Sigmoid colon (tissue), 7 donors: ENCODE data around the gene PAQR6. TPM values are rescaled to one million over a fixed set of nuclear protein-coding genes. Genes with fewer than 3 reads are reported as not detected.

Experiments
- DNase-seq: peaks from one replicate; pipeline ENCODE4 v3.0.0-alpha.2; 2019
- H3K27ac ChIP-seq, 4 donors: fragments of 200-600 bp; sonication (generic); one replicate each; pipeline ENCODE4 v1.5.1; 2016 to 2019; ENCODE audit warnings: mild to moderate bottlenecking in 1 of 4
- H3K27me3 ChIP-seq, 3 donors: fragments of 200-600 bp; sonication (generic); one replicate each; pipeline ENCODE4 v1.5.1; 2019; ENCODE audit warnings: mild to moderate bottlenecking in 1 of 3
- H3K36me3 ChIP-seq, 4 donors: fragments of 200-600 bp; sonication (generic); one replicate each; pipeline ENCODE4 v1.5.1; 2016 to 2019
- H3K4me1 ChIP-seq, 4 donors: fragments of 200-600 bp; sonication (generic); one replicate each; pipeline ENCODE4 v1.5.1; 2017 to 2019
- H3K4me3 ChIP-seq, 4 donors: fragments of 200-600 bp; sonication (generic); one replicate each; pipeline ENCODE4 v1.5.1; 2017 to 2019; ENCODE audit warnings: mild to moderate bottlenecking in 2 of 4, moderate library complexity in 1 of 4
- H3K9me3 ChIP-seq, 4 donors: fragments of 200-600 bp in 3 of 4; sonication (generic) in 3 of 4; one replicate each; pipeline versions ENCODE4 v1.5.1 to v1.6.1; 2013 to 2019
- EP300 ChIP-seq, 4 donors: sonication (generic); formaldehyde crosslinking; IDR thresholded peaks; one replicate each; pipeline ENCODE4 v1.6.1; 2017; ENCODE audit warnings: antibody characterized with exemption in 4 of 4
- POLR2A ChIP-seq, 2 donors: fragments of 450-650 bp; IDR thresholded peaks; one replicate each; pipeline ENCODE4 v1.6.1; 2016; ENCODE audit warnings: antibody characterized with exemption in 2 of 2, mild to moderate bottlenecking in 2 of 2, moderate library complexity in 2 of 2
- POLR2AphosphoS5 ChIP-seq, 4 donors: sonication (generic); formaldehyde crosslinking; IDR thresholded peaks; one replicate each; pipeline ENCODE4 v1.6.1; 2017; ENCODE audit warnings: antibody characterized with exemption in 4 of 4
- WGBS, 2 donors: extraction: QIAGEN DNeasy Blood & Tissue Kit; methylation state at CpG; one replicate each; pipeline ENCODE4 v1.1.7; 2013; 5-methylcytosine and 5-hydroxymethylcytosine counted together
- intact Hi-C: fragments of 100-400 bp; cut with DNase I; formaldehyde crosslinking; loops from one replicate; pipeline ENCODE4 v1.15.1; 2023
- polyA plus RNA-seq, 3 donors: library from polyadenylated mRNA; stranded (reverse); fragments of 200-250 nt; gene quantifications; one replicate each; pipeline ENCODE4 v1.2.3, GENCODE V29; 2013
- total RNA-seq, 4 donors: library from RNA; depleted of rRNA; stranded (reverse); fragments of >200 nt; gene quantifications; one replicate each; pipeline ENCODE4 v1.1.0, GENCODE V29; 2016
- TF ChIP-seq, protein P1 (sequence below), 4 experiments: fragments of 450-650 bp in 3 of 4; fragments of 200-600 bp in 1 of 4; IDR thresholded peaks; one replicate each; pipeline ENCODE4 v1.5.1; 2016 to 2019; ENCODE audit warnings: antibody characterized with exemption in 4 of 4, mild to moderate bottlenecking in 3 of 4, moderate library complexity in 2 of 4
- donor health status: healthy with polysubstance abuse.
- donor health status: Bipolar disorder and iron deficiency.
- donor health status: healthy.

The PAQR6 gene
- total and polyA plus RNA-seq, 7 donors: 0.69 to 7.7 (median 3.4) TPM

DNA sequence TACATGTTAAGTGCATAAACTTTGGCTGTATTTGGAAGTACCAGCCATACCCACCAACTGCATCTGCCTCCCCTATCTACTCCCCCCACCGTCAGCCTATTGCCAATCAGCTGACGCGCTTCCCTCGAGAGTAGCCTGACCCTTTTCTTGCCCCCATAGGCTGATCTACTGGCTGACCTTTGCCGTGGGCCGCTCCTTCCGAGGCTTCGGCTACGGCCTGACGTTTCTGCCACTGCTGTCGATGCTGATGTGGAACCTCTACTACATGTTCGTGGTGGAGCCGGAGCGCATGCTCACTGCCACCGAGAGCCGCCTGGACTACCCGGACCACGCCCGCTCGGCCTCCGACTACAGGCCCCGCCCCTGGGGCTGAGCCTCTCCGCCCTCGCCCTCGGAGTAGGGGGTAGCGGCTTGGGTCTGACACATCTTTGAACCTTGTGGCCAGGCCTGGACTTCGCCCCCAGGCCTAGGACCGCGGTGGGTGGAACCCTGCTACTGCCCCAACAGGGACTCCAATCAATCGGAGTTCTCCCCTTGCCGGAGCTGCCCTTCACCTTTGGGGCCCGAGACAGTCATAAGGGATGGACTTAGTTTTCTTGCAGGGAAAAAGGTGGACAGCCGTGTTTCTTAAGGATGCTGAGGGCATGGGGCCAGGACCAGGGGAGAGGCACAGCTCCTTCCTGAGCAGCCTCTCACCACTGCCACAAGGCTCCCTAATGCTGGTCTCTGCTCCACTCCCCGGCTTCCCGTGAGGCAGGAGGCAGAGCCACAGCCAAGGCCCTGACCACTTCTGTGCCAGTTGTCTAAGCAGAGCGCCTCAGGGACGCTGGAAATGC lies 43.6 kb upstream of the PAQR6 start:
- DNase-seq: peak; percentile 95
- peak overlapping the region; percentile 83 to 87 (median 86) for H3K27ac ChIP-seq
- peaks cover 0 to 9% (median 0%) of the 10 kb centered on the region in 4 donors for H3K36me3 ChIP-seq
- H3K27me3 ChIP-seq: no peaks in the 10 kb centered on the region
- intact Hi-C loops: no loop called here
- H3K4me3 ChIP-seq: peak overlapping the region; percentile 36 to 56 (median 55)
- TF ChIP-seq POLR2A (IDR thresholded peaks at IDR 0.05) (peak in 1 of 2 donors; percentile 20), POLR2AphosphoS5 (IDR thresholded peaks at IDR 0.05) (peak; percentile 45 to 67 (median 62))
- TF ChIP-seq, protein P1, sequence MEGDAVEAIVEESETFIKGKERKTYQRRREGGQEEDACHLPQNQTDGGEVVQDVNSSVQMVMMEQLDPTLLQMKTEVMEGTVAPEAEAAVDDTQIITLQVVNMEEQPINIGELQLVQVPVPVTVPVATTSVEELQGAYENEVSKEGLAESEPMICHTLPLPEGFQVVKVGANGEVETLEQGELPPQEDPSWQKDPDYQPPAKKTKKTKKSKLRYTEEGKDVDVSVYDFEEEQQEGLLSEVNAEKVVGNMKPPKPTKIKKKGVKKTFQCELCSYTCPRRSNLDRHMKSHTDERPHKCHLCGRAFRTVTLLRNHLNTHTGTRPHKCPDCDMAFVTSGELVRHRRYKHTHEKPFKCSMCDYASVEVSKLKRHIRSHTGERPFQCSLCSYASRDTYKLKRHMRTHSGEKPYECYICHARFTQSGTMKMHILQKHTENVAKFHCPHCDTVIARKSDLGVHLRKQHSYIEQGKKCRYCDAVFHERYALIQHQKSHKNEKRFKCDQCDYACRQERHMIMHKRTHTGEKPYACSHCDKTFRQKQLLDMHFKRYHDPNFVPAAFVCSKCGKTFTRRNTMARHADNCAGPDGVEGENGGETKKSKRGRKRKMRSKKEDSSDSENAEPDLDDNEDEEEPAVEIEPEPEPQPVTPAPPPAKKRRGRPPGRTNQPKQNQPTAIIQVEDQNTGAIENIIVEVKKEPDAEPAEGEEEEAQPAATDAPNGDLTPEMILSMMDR (IDR thresholded peaks at IDR 0.05): no peak
- H3K9me3 ChIP-seq: no peaks in the 10 kb centered on the region
- WGBS, 2 donors: 13 to 34% methylated on average over 37 of the region's 37 CpGs
- H3K4me1 ChIP-seq: peaks cover 0 to 46% (median 35%) of the 10 kb centered on the region in 4 donors

DNA sequence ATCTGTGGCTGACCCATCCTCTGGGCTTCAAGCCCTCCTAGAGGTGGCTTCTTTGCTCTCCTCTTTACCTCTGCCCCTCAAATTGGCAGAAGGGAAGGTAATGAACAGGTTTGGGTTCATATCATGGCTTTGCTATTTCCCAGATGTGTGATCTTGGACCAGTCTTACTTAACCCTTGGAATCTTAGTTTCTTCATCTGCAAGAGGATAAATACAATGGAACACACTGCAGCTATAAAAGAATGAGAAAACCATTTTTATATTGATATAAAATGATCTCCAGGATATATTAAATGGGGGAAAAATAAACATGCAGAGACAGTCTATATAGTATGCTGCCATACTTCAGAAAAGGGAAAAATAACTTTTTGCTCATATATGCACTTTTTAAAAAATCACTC lies 42.0 kb upstream of the PAQR6 start:
- no peak for DNase-seq
- H3K27ac ChIP-seq: no peak overlapping the region
- no peaks in the 10 kb centered on the region for H3K9me3 ChIP-seq
- peaks cover 0 to 35% (median 26%) of the 10 kb centered on the region in 4 donors for H3K4me1 ChIP-seq
- intact Hi-C loops: no loop called here
- H3K27me3 ChIP-seq: no peaks in the 10 kb centered on the region
- H3K36me3 ChIP-seq: peaks cover 0 to 9% (median 0%) of the 10 kb centered on the region in 4 donors
- TF ChIP-seq POLR2AphosphoS5 (IDR thresholded peaks at IDR 0.05): no peak
- TF ChIP-seq EP300 (IDR thresholded peaks at IDR 0.05): no peak
- TF ChIP-seq, protein P1 (IDR thresholded peaks at IDR 0.05): no peak
- no peak for TF ChIP-seq POLR2A (IDR thresholded peaks at IDR 0.05)
- H3K4me3 ChIP-seq: no peak overlapping the region

DNA sequence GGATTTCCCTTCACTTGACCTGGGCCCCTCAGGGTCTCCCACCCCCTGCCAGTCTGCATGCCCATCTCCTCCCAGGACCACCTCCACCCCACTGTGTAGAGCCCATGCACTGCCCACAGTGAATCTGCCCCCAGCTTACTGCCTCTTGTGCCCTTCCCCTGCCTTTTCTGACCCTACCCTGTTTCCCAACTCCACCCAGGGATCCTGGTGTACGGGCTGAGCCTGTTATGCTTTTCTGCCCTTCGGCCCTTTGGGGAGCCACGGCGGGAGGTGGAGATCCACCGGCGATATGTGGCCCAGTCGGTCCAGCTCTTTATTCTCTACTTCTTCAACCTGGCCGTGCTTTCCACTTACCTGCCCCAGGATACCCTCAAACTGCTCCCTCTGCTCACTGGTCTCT lies 38.2 kb upstream of the PAQR6 start:
- intact Hi-C loops: no loop called here
- DNase-seq: no peak

DNA sequence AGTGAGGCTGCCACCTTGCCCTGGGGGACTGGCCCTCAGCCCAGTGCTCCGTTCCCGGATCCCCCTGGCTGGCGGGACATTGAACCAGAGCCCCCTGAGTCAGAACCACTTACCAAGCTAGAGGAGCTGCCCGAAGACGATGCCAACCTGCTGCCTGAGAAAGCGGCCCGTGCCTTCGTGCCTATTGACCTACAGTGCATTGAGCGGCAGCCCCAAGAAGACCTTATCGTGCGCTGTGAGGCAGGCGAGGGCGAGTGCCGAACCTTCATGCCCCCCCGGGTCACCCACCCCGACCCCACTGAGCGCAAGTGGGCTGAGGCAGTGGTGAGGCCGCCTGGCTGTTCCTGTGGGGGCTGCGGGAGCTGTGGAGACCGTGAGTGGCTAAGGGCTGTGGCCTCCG lies 37.6 kb upstream of the PAQR6 start:
- 91 to 97% methylated on average over 21 of the region's 21 CpGs for WGBS, 2 donors
- no peak for TF ChIP-seq POLR2AphosphoS5 (IDR thresholded peaks at IDR 0.05)
- TF ChIP-seq, protein P1 (IDR thresholded peaks at IDR 0.05): no peak
- TF ChIP-seq EP300 (IDR thresholded peaks at IDR 0.05): no peak
- TF ChIP-seq POLR2A (IDR thresholded peaks at IDR 0.05): no peak
- DNase-seq: no peak
- intact Hi-C loops: no loop called here
- H3K27me3 ChIP-seq: no peaks in the 10 kb centered on the region
- H3K36me3 ChIP-seq: peaks cover 0 to 9% (median 0%) of the 10 kb centered on the region in 4 donors
- H3K9me3 ChIP-seq: no peaks in the 10 kb centered on the region
- H3K4me3 ChIP-seq: no peak overlapping the region
- peaks cover 0 to 36% (median 28%) of the 10 kb centered on the region in 4 donors for H3K4me1 ChIP-seq
- no peak overlapping the region for H3K27ac ChIP-seq

More for the DNA sequence above, 38.2 kb upstream of the PAQR6 start:
- no peak overlapping the region for H3K27ac ChIP-seq
- H3K36me3 ChIP-seq: peaks cover 0 to 9% (median 0%) of the 10 kb centered on the region in 4 donors
- TF ChIP-seq EP300 (IDR thresholded peaks at IDR 0.05): no peak
- no peak for TF ChIP-seq POLR2A (IDR thresholded peaks at IDR 0.05)
- no peak for TF ChIP-seq POLR2AphosphoS5 (IDR thresholded peaks at IDR 0.05)
- TF ChIP-seq, protein P1 (IDR thresholded peaks at IDR 0.05): no peak
- WGBS, 2 donors: 96% methylated on average over 8 of the region's 8 CpGs
- peaks cover 0 to 39% (median 28%) of the 10 kb centered on the region in 4 donors for H3K4me1 ChIP-seq
- H3K27me3 ChIP-seq: no peaks in the 10 kb centered on the region
- no peak overlapping the region for H3K4me3 ChIP-seq
- H3K9me3 ChIP-seq: no peaks in the 10 kb centered on the region
